ENCODE results near the gene PI4KB. TPM values are rescaled to one million over a fixed set of nuclear protein-coding genes. Genes with fewer than 3 reads are reported as not detected.
A peak's percentile ranks its signal among the peaks of the same experiment; 100 is the strongest.

Gene PI4KB
- total and polyA plus RNA-seq, 9 of the 15 experiments (the other 6 are each of a cell fraction or from before 2014, with no cell fraction given) = 3.1 to 65.4 (median 45.1) TPM

GRCh38 chr1:151251656-151252470, 75.4 kb downstream of the PI4KB start (continued):
- TF ChIP-seq ZNF280B (CRISPR knock-in tag; IDR thresholded peaks at IDR 0.05) = no peak
- peak; percentile 68 to 84 for TF ChIP-seq RAD21 (CRISPR knock-in tag; conservative IDR thresholded peaks at IDR 0.05 in 1 of 2, IDR thresholded peaks at IDR 0.05 in 1 of 2)
- TF ChIP-seq L3MBTL2 (IDR thresholded peaks at IDR 0.05) = 0 out of 2 replicates have a peak, but pooled peaks have one; percentile 13
- TF ChIP-seq CTCF (IDR thresholded peaks at IDR 0.05 in 2 of 3, conservative IDR thresholded peaks at IDR 0.05 in 1 of 3; ENCODE audit: insufficient read depth in 2 of 3, low read depth in 1 of 3, low read length in 3 of 3) = peak; percentile 68 to 94 (median 85)
- no peak for TF ChIP-seq ZNF217 (CRISPR knock-in tag; IDR thresholded peaks at IDR 0.05)
- no peak for TF ChIP-seq TSHZ1 (CRISPR knock-in tag; IDR thresholded peaks at IDR 0.05)
- peak; percentile 33; the same call in 1 of the 2 replicates for TF ChIP-seq HMBOX1 (IDR thresholded peaks at IDR 0.05)
- TF ChIP-seq ZNF3 (CRISPR knock-in tag; IDR thresholded peaks at IDR 0.05) = no peak
- no peak for TF ChIP-seq ZNF778 (CRISPR knock-in tag; IDR thresholded peaks at IDR 0.05)
- TF ChIP-seq PURB (CRISPR knock-in tag; IDR thresholded peaks at IDR 0.05; ENCODE audit: low read depth) = no peak
- TF ChIP-seq DEAF1 (CRISPR knock-in tag; IDR thresholded peaks at IDR 0.05) = peak; percentile 36; the same call in 1 of the 2 replicates
- TF ChIP-seq JUND (IDR thresholded peaks at IDR 0.05; ENCODE audit: borderline replicate concordance, low read depth, low read length) = peak; percentile 2; the same call in 1 of the 2 replicates
- TF ChIP-seq JUND (tag; IDR thresholded peaks at IDR 0.05; ENCODE audit: borderline replicate concordance, low read depth, low read length) = no peak
